ENCODE results near the gene SARS1.

The SARS1 gene

DNA sequence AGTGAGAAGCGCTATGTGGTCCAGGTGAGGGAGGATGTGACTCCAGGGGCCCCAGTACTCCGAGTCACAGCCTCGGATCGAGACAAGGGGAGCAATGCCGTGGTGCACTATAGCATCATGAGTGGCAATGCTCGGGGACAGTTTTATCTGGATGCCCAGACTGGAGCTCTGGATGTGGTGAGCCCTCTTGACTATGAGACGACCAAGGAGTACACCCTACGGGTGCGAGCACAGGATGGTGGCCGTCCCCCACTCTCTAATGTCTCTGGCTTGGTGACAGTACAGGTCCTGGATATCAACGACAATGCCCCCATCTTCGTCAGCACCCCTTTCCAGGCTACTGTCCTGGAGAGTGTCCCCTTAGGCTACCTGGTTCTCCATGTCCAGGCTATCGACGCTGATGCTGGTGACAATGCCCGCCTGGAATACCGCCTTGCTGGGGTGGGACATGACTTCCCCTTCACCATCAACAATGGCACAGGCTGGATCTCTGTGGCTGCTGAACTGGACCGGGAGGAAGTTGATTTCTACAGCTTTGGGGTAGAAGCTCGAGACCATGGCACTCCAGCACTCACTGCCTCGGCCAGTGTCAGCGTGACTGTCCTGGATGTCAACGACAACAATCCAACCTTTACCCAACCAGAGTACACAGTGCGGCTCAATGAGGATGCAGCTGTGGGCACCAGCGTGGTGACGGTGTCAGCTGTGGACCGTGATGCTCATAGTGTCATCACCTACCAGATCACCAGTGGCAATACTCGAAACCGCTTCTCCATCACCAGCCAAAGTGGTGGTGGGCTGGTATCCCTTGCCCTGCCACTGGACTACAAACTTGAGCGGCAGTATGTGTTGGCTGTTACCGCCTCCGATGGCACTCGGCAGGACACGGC is 37.8 kb downstream of the SARS1 start:
- no peak for DNase-seq

DNA sequence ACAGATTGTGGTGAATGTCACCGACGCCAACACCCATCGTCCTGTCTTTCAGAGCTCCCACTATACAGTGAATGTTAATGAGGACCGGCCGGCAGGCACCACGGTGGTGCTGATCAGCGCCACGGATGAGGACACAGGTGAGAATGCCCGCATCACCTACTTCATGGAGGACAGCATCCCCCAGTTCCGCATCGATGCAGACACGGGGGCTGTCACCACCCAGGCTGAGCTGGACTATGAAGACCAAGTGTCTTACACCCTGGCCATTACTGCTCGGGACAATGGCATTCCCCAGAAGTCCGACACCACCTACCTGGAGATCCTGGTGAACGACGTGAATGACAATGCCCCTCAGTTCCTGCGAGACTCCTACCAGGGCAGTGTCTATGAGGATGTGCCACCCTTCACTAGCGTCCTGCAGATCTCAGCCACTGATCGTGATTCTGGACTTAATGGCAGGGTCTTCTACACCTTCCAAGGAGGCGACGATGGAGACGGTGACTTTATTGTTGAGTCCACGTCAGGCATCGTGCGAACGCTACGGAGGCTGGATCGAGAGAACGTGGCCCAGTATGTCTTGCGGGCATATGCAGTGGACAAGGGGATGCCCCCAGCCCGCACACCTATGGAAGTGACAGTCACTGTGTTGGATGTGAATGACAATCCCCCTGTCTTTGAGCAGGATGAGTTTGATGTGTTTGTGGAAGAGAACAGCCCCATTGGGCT is 38.6 kb downstream of the SARS1 start:
- no peak for DNase-seq

DNA sequence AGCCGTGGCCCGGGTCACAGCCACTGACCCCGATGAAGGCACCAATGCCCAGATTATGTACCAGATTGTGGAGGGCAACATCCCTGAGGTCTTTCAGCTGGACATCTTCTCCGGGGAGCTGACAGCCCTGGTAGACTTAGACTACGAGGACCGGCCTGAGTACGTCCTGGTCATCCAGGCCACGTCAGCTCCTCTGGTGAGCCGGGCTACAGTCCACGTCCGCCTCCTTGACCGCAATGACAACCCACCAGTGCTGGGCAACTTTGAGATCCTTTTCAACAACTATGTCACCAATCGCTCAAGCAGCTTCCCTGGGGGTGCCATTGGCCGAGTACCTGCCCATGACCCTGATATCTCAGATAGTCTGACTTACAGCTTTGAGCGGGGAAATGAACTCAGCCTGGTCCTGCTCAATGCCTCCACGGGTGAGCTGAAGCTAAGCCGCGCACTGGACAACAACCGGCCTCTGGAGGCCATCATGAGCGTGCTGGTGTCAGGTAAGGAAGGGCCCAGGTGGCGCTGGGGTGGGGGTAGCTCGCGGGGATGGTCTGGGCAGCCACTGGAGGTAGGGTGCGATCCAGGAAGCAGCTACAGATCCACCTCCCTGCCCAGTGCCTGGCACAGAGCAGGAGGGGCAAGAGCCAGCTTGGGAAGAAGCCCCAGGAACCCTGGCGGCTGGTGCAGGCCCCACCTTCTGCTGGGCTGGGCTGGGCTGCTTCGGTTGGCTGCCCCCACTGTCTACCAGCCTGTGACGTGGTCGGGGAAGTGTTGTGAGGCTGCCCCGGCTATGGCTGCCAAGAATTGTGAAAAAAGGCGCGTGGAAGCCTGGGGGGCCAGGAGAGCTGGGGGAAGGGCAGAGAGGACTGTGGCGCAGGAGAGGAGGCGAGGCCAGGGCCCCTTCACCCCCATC is 39.4 kb downstream of the SARS1 start:
- DNase-seq, result no peak

DNA sequence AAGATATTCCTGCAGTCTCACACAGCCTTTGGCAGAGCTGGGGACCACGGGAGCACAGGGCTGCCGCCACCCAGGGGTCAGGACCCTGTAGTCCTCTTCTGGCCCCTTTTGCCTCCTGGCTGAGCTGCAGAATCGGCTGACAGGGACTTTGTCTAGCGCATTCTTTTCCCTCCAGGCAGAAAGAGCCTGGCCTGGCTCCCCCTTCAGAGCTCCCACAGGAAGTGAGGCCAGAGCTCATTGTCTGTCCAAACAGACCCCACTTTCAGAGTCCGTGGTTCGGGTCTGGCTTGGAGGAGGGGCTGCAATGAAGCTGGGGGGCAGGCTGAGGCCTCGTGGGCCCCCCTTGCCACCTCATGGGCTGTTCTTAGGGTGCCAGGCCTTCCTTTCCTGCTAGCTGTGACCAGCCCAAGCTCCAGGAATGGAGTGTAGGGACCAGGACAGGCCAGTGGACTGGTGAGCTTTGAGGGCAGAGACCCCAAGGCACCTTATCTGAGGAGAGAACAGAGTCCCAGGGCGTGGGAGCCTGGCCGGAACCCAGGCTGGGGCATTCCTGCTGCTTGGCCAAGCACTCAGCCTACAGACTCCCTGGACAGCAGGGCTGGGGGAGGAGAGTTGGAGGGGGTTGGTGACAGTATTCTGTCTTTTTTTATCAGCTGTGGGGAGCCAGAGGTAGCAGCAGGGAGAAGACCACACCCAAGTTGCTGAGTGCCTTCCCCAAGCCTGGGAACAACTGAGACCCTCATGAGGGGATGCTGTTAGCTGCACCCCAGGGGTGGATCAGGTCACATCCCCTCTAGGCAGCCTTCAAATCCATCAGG is 40.3 kb downstream of the SARS1 start:
- DNase-seq, result no peak

DNA sequence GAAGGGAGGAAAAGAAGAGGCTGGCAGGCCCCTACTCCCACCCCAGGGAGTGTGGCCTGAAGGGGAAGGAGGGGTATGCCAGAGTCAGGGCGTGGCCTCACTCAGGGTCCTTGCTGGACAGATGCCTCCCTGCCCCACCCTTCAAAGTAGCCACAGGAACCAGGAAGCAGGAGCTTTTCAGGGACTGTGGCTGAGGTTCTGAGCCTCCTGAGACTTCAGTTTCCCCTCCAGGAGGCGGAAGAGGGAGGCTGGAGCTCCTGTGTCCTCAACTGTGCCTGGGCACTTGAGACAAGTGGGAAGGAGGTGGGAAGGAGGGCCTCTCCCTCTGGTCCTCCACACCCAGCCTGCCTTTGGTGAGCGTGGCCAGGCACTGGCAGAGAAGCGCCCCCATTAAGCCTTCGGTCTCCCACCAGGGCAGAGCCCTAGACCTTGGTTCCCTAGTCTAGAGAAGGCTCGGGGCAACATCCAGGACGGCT is 40.9 kb downstream of the SARS1 start:
- DNase-seq, result no peak

DNA sequence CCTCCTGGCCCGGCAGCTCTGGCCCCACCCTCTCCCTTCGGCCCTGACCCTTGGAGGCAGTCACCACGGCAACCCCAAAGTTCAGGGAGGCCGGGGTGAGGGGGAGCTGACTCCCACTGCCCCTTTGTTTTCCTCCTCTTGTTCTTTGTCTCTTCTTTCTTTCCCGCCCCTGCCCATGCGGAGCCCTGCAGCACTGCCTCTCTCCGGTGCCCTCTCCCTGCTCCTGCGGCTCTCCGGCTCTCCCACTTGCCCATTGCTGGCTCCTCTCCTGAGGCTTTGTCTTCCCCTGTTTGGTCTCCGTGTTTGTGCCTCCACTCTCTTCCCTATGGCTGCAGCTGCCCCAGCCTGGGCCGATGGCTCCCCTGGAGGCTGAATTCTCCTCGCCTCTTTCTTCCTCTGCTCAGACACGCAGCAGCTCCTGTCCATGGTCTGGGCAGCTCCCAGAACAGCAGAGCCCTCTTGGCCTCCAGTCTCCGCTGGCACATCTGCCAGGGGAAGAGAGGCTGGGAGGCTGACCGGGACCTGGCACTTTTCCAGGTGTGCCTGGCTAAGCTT is 41.5 kb downstream of the SARS1 start:
- no peak for DNase-seq

DNA sequence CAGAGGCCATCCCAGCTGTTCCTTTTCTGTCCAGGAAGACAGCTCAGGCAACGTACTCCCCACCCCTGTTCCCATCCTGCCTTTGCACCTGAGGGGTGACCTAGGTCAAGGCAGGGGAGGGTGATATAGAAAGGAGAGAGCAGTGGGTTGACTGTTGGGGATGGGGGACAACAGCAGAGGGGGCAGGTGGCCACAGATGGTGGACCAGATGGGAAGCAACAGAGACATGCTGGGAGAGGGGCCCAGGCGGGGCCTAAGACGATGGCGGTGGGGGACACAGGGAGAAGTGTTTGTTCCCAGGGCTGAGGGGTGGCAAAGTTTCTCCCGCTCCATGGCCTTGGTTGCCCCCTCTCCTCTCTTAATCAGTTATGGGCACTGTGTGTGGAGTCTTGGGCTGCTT is 42.0 kb downstream of the SARS1 start:
- no peak for DNase-seq

DNA sequence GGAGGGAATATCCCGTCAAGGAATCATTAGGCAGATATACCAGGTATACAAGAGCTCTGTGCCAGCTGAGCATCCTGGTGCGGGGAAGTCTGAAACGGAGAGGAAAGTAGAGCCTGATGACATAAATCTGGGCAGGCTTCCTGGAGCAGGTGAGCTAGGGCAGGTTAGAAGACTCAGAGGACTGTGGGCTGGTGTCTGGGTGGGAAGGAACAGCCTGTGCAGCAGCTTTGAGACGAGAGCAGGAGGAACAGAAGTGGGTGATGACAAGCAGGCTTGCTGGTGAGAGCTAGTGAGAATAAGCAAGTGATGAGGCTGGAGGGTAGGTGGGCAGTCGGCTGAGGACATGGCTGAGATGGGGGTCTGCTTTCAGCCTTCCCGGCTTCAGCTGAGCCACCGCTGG is 42.4 kb downstream of the SARS1 start:
- DNase-seq, result no peak

DNA sequence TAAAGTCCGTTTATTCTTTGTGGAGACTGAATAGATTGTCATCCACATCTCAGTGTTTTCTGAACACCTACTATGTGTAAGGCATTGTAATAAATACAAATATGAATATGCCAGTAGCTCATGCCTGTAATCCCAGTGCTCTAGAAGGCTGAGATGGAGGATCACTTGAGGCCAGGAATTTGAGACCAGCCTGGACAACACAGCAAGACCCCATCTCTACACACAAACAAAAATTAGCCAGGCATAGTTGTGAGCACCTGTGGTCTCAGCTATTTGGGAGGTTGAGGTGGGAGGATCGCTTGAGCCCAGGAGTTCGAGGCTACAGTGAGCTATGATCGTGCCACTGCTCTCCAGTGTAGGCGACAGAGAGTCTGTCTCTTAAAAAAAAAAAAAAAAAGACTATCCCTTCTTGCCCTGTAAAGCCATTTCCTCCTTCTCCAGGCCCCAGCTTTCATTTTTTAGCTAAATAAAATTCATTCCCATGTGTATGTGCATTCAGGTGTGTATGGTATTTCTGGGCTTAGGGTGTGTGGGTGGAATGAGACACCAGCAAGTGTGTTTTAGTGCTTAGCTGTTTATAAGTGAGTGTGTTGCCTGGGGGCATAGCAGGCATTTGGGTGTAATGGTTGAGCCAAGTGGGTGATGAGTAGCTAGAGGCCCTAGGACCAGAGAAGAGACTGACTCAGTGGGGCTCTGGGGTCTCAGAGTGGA is 43.4 kb downstream of the SARS1 start:
- DNase-seq, result no peak

DNA sequence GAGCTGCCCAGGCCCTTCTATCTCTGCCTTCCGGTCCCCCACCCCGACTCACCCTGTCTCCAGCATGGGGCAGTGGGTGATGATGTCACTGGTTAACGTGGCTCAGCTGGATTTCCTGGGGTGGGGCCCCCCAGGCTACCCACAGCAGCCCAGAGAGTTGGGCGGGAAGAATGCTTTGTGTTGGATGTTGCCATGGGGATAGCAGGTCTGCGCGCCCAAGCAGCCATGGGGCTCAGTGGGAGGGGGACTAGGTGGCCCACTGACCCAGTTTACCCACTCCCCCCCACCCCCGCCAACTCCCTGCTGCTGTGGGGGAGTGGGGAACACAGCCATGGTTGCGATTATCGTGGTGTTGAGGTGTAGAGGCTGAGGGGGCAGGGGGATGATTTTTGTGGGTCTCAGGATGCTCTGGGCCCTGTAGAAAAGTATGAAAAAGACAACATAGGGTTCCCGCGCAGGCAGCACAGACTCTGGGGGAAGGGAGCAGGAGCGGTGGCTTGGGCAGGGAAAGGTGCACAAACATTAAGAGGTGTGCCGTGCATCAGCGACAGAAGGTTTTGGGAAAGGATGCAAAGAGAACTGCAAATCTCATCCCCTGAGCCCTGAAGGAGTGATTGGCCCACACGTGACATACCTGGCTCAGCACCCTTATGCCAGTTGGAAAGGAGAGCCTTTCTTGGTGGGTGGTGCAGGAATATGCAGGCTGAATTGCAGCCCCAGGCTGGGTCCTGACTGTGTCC is 44.1 kb downstream of the SARS1 start:
- no peak for DNase-seq

DNA sequence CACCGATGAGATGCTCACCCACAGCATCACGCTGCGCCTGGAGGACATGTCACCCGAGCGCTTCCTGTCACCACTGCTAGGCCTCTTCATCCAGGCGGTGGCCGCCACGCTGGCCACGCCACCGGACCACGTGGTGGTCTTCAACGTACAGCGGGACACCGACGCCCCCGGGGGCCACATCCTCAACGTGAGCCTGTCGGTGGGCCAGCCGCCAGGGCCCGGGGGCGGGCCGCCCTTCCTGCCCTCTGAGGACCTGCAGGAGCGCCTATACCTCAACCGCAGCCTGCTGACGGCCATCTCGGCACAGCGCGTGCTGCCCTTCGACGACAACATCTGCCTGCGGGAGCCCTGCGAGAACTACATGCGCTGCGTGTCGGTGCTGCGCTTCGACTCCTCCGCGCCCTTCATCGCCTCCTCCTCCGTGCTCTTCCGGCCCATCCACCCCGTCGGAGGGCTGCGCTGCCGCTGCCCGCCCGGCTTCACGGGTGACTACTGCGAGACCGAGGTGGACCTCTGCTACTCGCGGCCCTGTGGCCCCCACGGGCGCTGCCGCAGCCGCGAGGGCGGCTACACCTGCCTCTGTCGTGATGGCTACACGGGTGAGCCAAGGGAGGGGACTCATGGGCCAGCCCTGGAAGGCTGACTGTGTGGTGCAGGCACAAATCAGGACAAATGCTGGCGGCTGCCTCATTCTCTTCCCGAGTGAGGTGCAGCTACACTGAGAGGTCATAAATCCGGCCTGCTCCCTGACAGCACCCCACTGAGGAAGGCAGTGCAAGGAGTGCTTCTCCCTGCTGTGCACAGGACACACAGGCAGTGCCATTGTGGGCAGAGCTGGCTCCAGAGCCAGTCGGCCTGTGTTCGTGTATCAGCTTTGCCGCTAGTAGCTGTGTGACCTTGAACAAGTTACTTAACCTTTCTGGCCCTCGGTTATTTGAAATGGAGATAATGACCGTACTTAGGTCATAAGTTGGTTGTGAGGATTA is 45.1 kb downstream of the SARS1 start:
- no peak for DNase-seq

DNA sequence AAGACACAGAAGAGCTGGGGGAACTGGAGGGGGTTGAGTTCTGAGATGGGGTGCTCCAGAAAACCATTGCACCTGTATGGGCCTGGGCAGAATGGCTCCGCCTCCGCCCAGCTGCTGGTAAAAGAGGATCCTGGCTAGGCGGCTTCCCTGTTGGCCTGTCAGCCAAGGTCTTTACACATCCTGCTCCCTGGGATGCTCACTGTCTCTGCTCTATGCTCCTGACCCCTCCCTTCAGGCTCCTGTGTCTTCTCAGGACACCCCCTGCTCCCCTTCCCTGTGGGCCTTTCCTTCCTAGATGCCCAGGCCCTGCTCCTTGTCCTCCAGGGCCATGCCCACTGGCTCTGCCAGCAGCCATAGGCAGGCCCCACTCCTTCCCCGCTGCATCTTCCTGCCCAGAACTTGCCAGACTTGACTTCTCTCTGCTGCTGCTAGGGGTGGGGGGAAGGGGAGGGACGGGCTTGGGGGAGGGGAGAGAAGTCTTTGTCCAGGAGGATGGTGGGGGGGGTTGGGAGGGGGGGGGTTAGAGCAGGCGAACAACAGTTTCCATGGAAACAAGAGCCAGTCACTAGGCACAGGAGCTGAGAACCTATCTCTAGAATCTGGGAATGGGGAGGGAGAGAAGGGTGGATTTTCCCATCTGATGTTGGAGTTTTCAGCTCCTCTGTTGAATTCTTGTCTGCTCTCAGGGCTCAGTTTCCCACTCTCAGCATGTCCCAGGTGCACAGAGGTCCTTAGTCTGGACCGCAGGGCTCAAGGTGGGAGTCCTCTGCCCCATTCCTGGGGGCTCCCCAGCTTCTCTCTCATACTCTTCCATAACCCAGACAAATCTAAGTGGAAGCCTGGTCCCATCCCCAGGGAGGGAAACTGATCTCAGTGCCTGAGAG is 46.2 kb downstream of the SARS1 start:
- DNase-seq, result no peak

DNA sequence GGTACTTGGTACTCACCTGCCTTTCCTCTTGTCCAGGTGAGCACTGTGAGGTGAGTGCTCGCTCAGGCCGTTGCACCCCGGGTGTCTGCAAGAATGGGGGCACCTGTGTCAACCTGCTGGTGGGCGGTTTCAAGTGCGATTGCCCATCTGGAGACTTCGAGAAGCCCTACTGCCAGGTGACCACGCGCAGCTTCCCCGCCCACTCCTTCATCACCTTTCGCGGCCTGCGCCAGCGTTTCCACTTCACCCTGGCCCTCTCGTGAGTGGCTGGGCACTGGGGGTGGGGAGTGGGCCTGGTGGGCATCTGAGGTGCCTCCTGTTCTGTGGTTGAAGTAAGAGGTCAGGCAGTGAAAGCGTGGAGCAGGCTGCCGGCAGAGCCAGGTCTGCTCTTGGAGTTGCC is 47.3 kb downstream of the SARS1 start:
- DNase-seq, result no peak

DNA sequence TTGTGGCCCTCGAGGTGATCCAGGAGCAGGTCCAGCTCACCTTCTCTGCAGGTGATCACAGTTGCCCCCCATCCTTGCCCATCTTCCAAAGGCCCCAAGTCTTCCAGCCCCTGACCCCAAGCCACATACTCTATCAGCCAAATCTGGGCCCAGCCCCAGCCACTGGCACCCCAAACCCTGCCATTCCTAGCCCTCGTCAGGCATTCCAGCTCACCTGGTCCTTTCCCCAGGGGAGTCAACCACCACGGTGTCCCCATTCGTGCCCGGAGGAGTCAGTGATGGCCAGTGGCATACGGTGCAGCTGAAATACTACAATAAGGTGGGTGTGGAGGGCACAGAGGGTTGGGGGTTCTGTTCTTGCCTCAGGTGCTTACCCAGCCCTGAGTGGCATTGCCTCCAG is 47.9 kb downstream of the SARS1 start:
- no peak for DNase-seq

DNA sequence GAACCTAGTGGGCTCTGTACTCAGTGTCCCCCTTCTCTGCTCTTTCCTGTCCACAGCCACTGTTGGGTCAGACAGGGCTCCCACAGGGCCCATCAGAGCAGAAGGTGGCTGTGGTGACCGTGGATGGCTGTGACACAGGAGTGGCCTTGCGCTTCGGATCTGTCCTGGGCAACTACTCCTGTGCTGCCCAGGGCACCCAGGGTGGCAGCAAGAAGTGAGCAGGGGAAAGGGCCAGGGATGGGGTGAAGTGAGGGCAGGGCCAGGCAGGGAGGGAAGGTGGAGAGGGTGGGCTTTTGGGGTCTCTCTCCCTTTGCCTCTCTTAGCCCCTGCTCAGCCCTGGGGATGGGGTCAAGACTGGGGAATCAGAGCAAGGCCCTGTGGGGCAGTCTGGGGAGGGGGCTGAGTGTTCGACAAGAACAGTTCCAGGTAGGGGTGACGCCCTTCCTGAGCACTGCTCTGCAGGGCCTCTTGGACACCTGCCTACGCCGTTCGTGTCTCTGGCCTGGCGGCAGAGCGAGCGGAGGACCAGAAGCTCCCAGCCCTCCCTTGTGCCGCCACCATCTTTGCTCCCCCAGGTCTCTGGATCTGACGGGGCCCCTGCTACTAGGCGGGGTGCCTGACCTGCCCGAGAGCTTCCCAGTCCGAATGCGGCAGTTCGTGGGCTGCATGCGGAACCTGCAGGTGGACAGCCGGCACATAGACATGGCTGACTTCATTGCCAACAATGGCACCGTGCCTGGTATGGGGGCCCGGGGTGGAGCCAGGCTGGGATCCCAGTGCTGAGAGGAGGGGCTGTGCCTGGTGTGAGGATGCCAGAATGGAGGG is 48.7 kb downstream of the SARS1 start:
- DNase-seq, result no peak

DNA sequence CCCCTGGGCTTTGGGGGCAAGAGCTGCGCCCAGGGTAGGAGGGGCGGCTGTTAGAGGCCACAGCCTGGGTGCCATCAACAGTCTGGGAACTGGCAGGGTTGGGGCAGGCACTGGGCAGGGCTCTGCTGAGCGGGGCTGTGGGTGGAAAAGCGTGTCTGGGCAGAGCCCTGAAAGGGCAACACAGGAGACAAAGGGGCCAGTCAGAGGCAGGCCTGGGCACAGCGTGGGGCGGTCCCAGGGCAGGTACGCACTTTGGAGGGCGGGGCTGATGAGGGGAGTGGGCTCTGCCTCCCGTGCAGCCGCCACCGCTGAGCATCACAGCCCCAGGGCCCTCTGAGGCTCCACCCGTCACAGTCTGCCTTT is 49.5 kb downstream of the SARS1 start:
- no peak for DNase-seq
